Effector memory CD8-positive, alpha-beta T cell (primary cell): ENCODE measurements around the gene TNF.
A peak's percentile ranks its signal among the peaks of the same experiment; 100 is the strongest.

ENCODE experiments used
- ATAC-seq: fragments of 150-1000 bp; cut with Tn5 transposase; replicated peaks from 2 replicates; pipeline ENCODE4 v1.10.0; 2021; ENCODE audit warnings: mild to moderate bottlenecking, moderate library complexity
- DNase-seq, 3 experiments: peaks; one replicate each; pipeline ENCODE4 v3.0.0; 2021
- H3K27ac Mint-ChIP-seq, 2 donors: one replicate each; pipeline ENCODE4 v1.8.0; 2022; ENCODE audit warnings: mild to moderate bottlenecking in 2 of 2, mixed read lengths in 2 of 2, moderate library complexity in 2 of 2
- H3K27me3 Mint-ChIP-seq, 2 donors: one replicate each; pipeline ENCODE4 v1.8.0; 2022; ENCODE audit warnings: mixed read lengths in 2 of 2
- H3K36me3 Mint-ChIP-seq: one replicate; pipeline ENCODE4 v1.8.0; 2022; ENCODE audit warnings: mild to moderate bottlenecking, moderate library complexity, mixed read lengths; ENCODE audit not compliant: insufficient read depth
- H3K4me1 Mint-ChIP-seq, 2 donors: one replicate each; pipeline ENCODE4 v1.8.0; 2022; ENCODE audit warnings: low read depth in 2 of 2, mixed read lengths in 2 of 2
- H3K4me3 Mint-ChIP-seq, 2 donors: one replicate each; pipeline ENCODE4 v1.8.0; 2022; ENCODE audit warnings: mild to moderate bottlenecking in 2 of 2, mixed read lengths in 2 of 2, moderate library complexity in 2 of 2
- H3K9me3 Mint-ChIP-seq, 2 donors: one replicate each; pipeline ENCODE4 v1.8.0; 2022; ENCODE audit warnings: mixed read lengths in 2 of 2

TNF gene

GRCh38 chr6:31535538-31536324, 39.6 kb upstream of the TNF start:
- no peaks in the 10 kb centered on the region for H3K9me3 Mint-ChIP-seq
- DNase-seq (no peak), ATAC-seq (no peak)
- H3K27me3 Mint-ChIP-seq = no peaks in the 10 kb centered on the region
- peak overlapping the region; percentile 35 to 74 for H3K27ac Mint-ChIP-seq
- peaks cover 44 to 52% of the 10 kb centered on the region in 2 donors for H3K4me1 Mint-ChIP-seq
- peaks cover 97% of the 10 kb centered on the region for H3K36me3 Mint-ChIP-seq
- H3K4me3 Mint-ChIP-seq = no peak overlapping the region

GRCh38 chr6:31538805-31539400, 36.5 kb upstream of the TNF start:
- DNase-seq (no peak), ATAC-seq (no peak)
- H3K27me3 Mint-ChIP-seq = no peaks in the 10 kb centered on the region
- no peaks in the 10 kb centered on the region for H3K9me3 Mint-ChIP-seq
- H3K4me1 Mint-ChIP-seq = peaks cover 40 to 47% of the 10 kb centered on the region in 2 donors
- H3K27ac Mint-ChIP-seq = peak overlapping the region; percentile 92 to 99
- peaks cover 86% of the 10 kb centered on the region for H3K36me3 Mint-ChIP-seq
- peak overlapping the region; percentile 94 to 98 for H3K4me3 Mint-ChIP-seq

- Mint-ChIP-seq H3K27ac (peak overlapping the region; percentile 99), H3K4me1 (peaks cover 33 to 47% of the 10 kb centered on the region in 2 donors), H3K4me3 (peak overlapping the region; percentile 94 to 98), H3K36me3 (peaks cover 71% of the 10 kb centered on the region), H3K9me3 (no peaks in the 10 kb centered on the region), H3K27me3 (no peaks in the 10 kb centered on the region)
- ATAC-seq (no peak), DNase-seq (no peak)
These were observed 34.7 kb upstream of the TNF start for GRCh38 chr6:31540640-31541039.

GRCh38 chr6:31541059-31541657, 34.2 kb upstream of the TNF start:
- Mint-ChIP-seq H3K9me3 (no peaks in the 10 kb centered on the region), H3K27ac (peak overlapping the region; percentile 99), H3K36me3 (peaks cover 66% of the 10 kb centered on the region), H3K4me1 (peaks cover 33 to 43% of the 10 kb centered on the region in 2 donors), H3K27me3 (no peaks in the 10 kb centered on the region), H3K4me3 (peak overlapping the region; percentile 94 to 98)
- DNase-seq = peak; percentile 70 to 83 (median 77)
- ATAC-seq = peak; percentile 53

GRCh38 chr6:31541658-31542521, 33.5 kb upstream of the TNF start, which contains the start of gene DDX39B:
Gene DDX39B (minus strand): TSS chr6:31542003. CDS start chr6:31540532, 1,471 bp downstream.
- H3K27ac Mint-ChIP-seq = peak within 1 kb of the TSS; percentile 99
- no peaks in the 10 kb centered on the region for H3K9me3 Mint-ChIP-seq
- peak within 1 kb of the TSS; percentile 94 to 98 for H3K4me3 Mint-ChIP-seq
- peaks cover 59% of the 10 kb centered on the region for H3K36me3 Mint-ChIP-seq
- ATAC-seq (peak; percentile 73), DNase-seq (peak; percentile 86 to 90 (median 88))
- no peaks in the 10 kb centered on the region for H3K27me3 Mint-ChIP-seq
- H3K4me1 Mint-ChIP-seq = peaks cover 39 to 41% of the 10 kb centered on the region in 2 donors

GRCh38 chr6:31543639-31544038, 31.7 kb upstream of the TNF start:
- Mint-ChIP-seq H3K27ac (no peak overlapping the region), H3K4me1 (peaks cover 41 to 44% of the 10 kb centered on the region in 2 donors), H3K4me3 (no peak overlapping the region), H3K36me3 (peaks cover 41% of the 10 kb centered on the region), H3K9me3 (no peaks in the 10 kb centered on the region), H3K27me3 (no peaks in the 10 kb centered on the region)
- ATAC-seq (no peak), DNase-seq (no peak)

GRCh38 chr6:31544676-31545075, 30.7 kb upstream of the TNF start:
- ATAC-seq (no peak), DNase-seq (no peak)
- Mint-ChIP-seq H3K36me3 (peaks cover 31% of the 10 kb centered on the region), H3K9me3 (no peaks in the 10 kb centered on the region), H3K27me3 (no peaks in the 10 kb centered on the region), H3K4me3 (no peak overlapping the region), H3K4me1 (peaks cover 30 to 34% of the 10 kb centered on the region in 2 donors), H3K27ac (no peak overlapping the region)

- H3K4me3 Mint-ChIP-seq = no peak overlapping the region
- no peaks in the 10 kb centered on the region for H3K9me3 Mint-ChIP-seq
- H3K36me3 Mint-ChIP-seq = peaks cover 25% of the 10 kb centered on the region
- H3K4me1 Mint-ChIP-seq = peaks cover 24 to 28% of the 10 kb centered on the region in 2 donors
- no peak overlapping the region for H3K27ac Mint-ChIP-seq
- ATAC-seq (no peak), DNase-seq (no peak)
- H3K27me3 Mint-ChIP-seq = no peaks in the 10 kb centered on the region
These were observed 30.1 kb upstream of the TNF start for GRCh38 chr6:31545291-31545690.

- Mint-ChIP-seq H3K36me3 (peaks cover 15% of the 10 kb centered on the region), H3K9me3 (no peaks in the 10 kb centered on the region), H3K27ac (peak within 1 kb of the TSS; percentile 91 to 96), H3K4me3 (peak within 1 kb of the TSS; percentile 89), H3K27me3 (no peaks in the 10 kb centered on the region), H3K4me1 (peaks cover 17 to 23% of the 10 kb centered on the region in 2 donors)
- ATAC-seq (peak; percentile 52), DNase-seq (peak; percentile 72 to 87 (median 77))
These were observed 28.9 kb upstream of the TNF start, which contains the start of gene ATP6V1G2 for GRCh38 chr6:31546339-31546957. Gene ATP6V1G2 (minus strand): TSS chr6:31546608. CDS start chr6:31546559, 49 bp downstream.

- Mint-ChIP-seq H3K27ac (peak within 1 kb of the TSS; percentile 91 to 96), H3K4me3 (peak within 1 kb of the TSS; percentile 89), H3K4me1 (peaks cover 16 to 24% of the 10 kb centered on the region in 2 donors), H3K27me3 (no peaks in the 10 kb centered on the region), H3K9me3 (no peaks in the 10 kb centered on the region), H3K36me3 (peaks cover 9% of the 10 kb centered on the region)
- peak; percentile 76 to 77 (median 77) for DNase-seq
- peak; percentile 86 for ATAC-seq
These were observed 28.2 kb upstream of the TNF start, which contains the start of gene NFKBIL1 for GRCh38 chr6:31546958-31547726. Gene NFKBIL1 (plus strand): TSS chr6:31547608. CDS start chr6:31547695, 87 bp downstream.

- no peaks in the 10 kb centered on the region for H3K27me3 Mint-ChIP-seq
- ATAC-seq (no peak), DNase-seq (no peak)
- peak overlapping the region; percentile 91 to 96 for H3K27ac Mint-ChIP-seq
- peaks cover 16 to 24% of the 10 kb centered on the region in 2 donors for H3K4me1 Mint-ChIP-seq
- H3K36me3 Mint-ChIP-seq = peaks cover 12% of the 10 kb centered on the region
- H3K4me3 Mint-ChIP-seq = peak overlapping the region; percentile 89
- H3K9me3 Mint-ChIP-seq = no peaks in the 10 kb centered on the region
These were observed 27.4 kb upstream of the TNF start for GRCh38 chr6:31547727-31548543.
